ENCODE measurements around the gene COG7.
"Not testable (repeated sequence)": the region's sequence is repeated elsewhere in the genome, so short reads cannot be mapped to it uniquely, and the experiment has no call there.

COG7 gene

DNA sequence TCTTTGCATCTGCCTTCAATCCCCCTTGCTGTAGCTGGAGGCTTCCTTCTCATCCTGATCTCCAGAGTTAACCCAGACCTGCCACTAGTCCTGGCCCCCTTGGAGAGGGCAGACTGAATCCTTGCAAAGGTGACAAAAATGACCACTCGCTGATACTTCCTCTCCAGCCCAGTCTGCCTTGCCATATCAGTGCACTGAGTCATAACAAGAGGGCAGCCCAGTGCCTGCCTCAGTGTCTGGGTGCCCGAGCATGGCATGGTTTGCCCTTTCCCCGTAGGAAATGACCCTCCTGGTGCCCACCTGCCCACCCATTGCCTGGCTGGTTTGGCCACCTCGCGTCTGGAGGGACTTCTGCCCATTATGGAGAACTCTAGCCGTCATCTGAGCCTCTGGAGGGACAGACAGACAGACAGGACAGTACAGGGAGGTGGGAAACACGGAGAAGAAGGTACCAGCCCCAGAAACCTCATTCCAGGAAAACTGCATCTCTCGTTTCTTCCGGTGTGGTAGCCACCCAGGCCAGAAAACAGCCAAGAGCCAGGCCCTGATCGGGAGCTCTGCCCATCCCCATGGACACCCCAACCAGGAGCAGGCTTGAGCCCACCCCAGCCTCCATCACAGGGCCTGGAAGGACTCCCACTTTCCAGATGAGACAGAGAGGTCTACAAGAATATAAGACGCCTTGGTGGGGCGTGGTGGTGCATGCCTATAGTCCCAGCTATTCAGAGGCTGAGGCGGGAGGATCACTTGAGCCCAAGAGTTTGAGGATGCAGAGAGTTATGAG lies 79.4 kb downstream of the COG7 start:
- Histone ChIP-seq H3K9me3 (ENCODE audit: control insufficient read depth, insufficient read depth, low read depth, low read length) (no peaks in the 10 kb centered on the region), H3K36me3 (ENCODE audit: control insufficient read depth, insufficient read depth, low read length) (no peaks in the 10 kb centered on the region), H3K4me3 (ENCODE audit: low read depth, low read length) (no peak overlapping the region)

DNA sequence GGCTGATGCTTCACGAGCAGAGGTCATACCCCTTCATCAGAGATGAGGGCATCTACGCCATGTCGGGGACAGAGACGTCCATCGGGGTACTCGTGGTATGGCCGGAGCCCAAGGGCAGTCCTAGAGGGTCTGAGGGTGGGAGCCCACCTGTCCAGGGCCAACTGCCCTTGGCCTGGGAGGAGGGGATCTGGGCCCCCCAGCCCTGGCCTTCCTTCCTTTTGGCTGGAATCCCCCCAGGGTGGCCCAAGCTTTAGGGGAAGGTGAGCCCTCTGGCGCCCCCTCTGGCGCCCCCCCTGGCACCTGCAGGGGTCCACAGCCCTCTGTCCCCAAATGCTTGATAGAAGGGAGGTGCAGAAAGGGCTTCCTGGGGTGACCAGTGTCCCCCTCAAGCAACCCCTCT lies 81.6 kb downstream of the COG7 start:
- H3K4me1 ChIP-seq (ENCODE audit: control insufficient read depth, insufficient read depth, low read length), result no peaks in the 10 kb centered on the region; the same call in 1 of the 2 replicates
- H3K9ac ChIP-seq (ENCODE audit: low read length), result no peak overlapping the region
- H3K27ac ChIP-seq (ENCODE audit: low read depth, low read length), result no peak overlapping the region
- no peaks in the 10 kb centered on the region for H3K36me3 ChIP-seq (ENCODE audit: control insufficient read depth, insufficient read depth, low read length)
- H3K4me3 ChIP-seq (ENCODE audit: low read depth, low read length), result no peak overlapping the region
- H3K27me3 ChIP-seq (ENCODE audit: control insufficient read depth, insufficient read depth, low read length), result no peaks in the 10 kb centered on the region
- no peaks in the 10 kb centered on the region for H3K9me3 ChIP-seq (ENCODE audit: control insufficient read depth, insufficient read depth, low read depth, low read length)

More for the DNA sequence above, 79.4 kb downstream of the COG7 start:
- Histone ChIP-seq H3K9ac (ENCODE audit: low read length) (no peak overlapping the region), H3K27me3 (ENCODE audit: control insufficient read depth, insufficient read depth, low read length) (no peaks in the 10 kb centered on the region), H3K27ac (ENCODE audit: low read depth, low read length) (no peak overlapping the region), H3K4me1 (ENCODE audit: control insufficient read depth, insufficient read depth, low read length) (no peaks in the 10 kb centered on the region; the same call in 1 of the 2 replicates)

DNA sequence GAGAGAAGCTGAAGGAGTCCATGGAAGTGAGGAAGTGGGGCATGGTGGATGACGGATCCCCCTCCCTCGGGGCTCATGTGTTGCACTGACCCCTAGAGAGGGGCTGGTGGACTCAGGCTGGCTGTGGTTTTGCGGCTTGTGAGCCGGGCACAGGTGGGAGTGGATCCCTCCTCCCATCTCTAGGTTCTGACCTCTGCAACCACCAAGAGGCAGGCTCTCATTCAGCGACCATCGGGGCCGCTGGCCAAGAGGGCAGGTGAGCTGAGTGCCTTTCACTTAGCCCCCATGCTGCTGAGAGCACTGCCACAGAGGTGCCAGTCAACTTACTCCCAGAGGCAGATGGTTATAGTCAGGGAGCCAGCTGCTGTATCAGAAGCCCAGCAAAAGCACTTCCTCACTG lies 83.6 kb downstream of the COG7 start:
- peaks cover 6% of the 10 kb centered on the region for H3K4me1 ChIP-seq (ENCODE audit: control insufficient read depth, insufficient read depth, low read length)
- no peaks in the 10 kb centered on the region for H3K27me3 ChIP-seq (ENCODE audit: control insufficient read depth, insufficient read depth, low read length)
- no peak overlapping the region for H3K27ac ChIP-seq (ENCODE audit: low read depth, low read length)
- H3K4me3 ChIP-seq (ENCODE audit: low read depth, low read length), result no peak overlapping the region
- no peak overlapping the region for H3K9ac ChIP-seq (ENCODE audit: low read length)
- no peaks in the 10 kb centered on the region for H3K9me3 ChIP-seq (ENCODE audit: control insufficient read depth, insufficient read depth, low read depth, low read length)
- no peaks in the 10 kb centered on the region for H3K36me3 ChIP-seq (ENCODE audit: control insufficient read depth, insufficient read depth, low read length)

DNA sequence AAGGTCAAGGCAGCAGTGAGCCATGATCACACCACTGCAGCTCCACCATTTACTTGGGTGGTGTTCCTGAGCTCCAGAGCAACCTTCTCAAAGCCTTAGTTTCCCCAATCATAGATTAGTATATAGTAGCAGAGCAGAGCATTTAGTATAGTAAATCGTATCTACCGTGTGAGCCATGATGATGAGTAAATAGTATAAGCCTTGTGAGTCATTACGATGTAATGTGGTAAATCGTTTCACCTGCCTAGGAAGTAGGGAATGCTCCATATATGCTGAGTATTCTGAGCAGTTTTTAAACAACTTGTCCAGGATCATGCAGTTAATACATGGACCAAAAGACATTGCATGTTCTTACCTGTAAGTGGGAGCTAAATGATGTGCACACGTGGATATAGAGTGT lies 84.5 kb downstream of the COG7 start:
- Histone ChIP-seq H3K4me1 (ENCODE audit: control insufficient read depth, insufficient read depth, low read length) (peaks cover 6% of the 10 kb centered on the region), H3K9ac (ENCODE audit: low read length) (no peak overlapping the region), H3K27me3 (ENCODE audit: control insufficient read depth, insufficient read depth, low read length) (no peaks in the 10 kb centered on the region), H3K27ac (ENCODE audit: low read depth, low read length) (no peak overlapping the region), H3K36me3 (ENCODE audit: control insufficient read depth, insufficient read depth, low read length) (no peaks in the 10 kb centered on the region), H3K9me3 (ENCODE audit: control insufficient read depth, insufficient read depth, low read depth, low read length) (no peaks in the 10 kb centered on the region), H3K4me3 (ENCODE audit: low read depth, low read length) (no peak overlapping the region)

DNA sequence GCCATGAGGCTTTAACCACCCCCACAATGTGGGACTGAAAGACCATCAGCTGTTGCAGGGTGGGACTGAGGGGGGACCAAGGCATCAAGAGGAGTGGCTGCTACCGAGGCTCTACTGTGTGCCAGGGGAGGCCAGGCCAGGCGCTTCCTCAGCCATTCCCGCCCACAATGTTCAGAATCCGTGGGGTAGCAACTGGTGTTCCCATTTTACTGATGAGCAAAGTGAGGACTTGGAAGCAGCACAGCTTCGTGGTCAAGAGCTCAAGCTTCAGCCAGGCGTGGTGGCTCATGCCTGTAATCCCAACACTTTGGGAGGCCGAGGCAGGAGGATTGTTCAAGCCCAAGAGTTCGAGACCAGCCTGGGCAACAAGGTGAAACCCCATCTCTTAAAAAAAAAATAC lies 85.0 kb downstream of the COG7 start:
- no peak overlapping the region for H3K9ac ChIP-seq (ENCODE audit: low read length)
- H3K36me3 ChIP-seq (ENCODE audit: control insufficient read depth, insufficient read depth, low read length), result no peaks in the 10 kb centered on the region
- H3K27me3 ChIP-seq (ENCODE audit: control insufficient read depth, insufficient read depth, low read length), result no peaks in the 10 kb centered on the region
- no peak overlapping the region for H3K27ac ChIP-seq (ENCODE audit: low read depth, low read length)
- H3K4me3 ChIP-seq (ENCODE audit: low read depth, low read length), result no peak overlapping the region
- H3K4me1 ChIP-seq (ENCODE audit: control insufficient read depth, insufficient read depth, low read length), result peaks cover 6% of the 10 kb centered on the region
- no peaks in the 10 kb centered on the region for H3K9me3 ChIP-seq (ENCODE audit: control insufficient read depth, insufficient read depth, low read depth, low read length)

DNA sequence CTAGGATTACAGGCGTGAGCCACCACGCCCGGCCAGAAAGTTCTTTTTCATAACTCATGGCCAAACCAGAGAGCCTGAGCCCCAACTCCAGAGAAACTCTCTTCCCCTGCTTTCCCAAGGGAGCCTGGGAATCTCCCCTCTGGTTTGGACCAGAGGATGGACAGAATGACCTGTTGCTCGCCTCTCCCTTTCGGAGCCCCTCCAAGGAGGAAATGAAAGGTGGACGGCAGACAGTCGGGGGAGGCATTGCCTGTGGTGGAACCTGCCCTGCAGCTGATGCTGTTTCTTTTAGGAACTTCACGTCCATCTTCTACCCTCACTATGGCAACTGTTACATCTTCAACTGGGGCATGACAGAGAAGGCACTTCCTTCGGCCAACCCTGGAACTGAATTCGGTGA lies 85.4 kb downstream of the COG7 start:
- no peaks in the 10 kb centered on the region for H3K27me3 ChIP-seq (ENCODE audit: control insufficient read depth, insufficient read depth, low read length)
- no peak overlapping the region for H3K27ac ChIP-seq (ENCODE audit: low read depth, low read length)
- H3K9me3 ChIP-seq (ENCODE audit: control insufficient read depth, insufficient read depth, low read depth, low read length), result no peaks in the 10 kb centered on the region
- H3K36me3 ChIP-seq (ENCODE audit: control insufficient read depth, insufficient read depth, low read length), result no peaks in the 10 kb centered on the region
- peaks cover 7% of the 10 kb centered on the region for H3K4me1 ChIP-seq (ENCODE audit: control insufficient read depth, insufficient read depth, low read length)
- H3K4me3 ChIP-seq (ENCODE audit: low read depth, low read length), result no peak overlapping the region
- H3K9ac ChIP-seq (ENCODE audit: low read length), result no peak overlapping the region

DNA sequence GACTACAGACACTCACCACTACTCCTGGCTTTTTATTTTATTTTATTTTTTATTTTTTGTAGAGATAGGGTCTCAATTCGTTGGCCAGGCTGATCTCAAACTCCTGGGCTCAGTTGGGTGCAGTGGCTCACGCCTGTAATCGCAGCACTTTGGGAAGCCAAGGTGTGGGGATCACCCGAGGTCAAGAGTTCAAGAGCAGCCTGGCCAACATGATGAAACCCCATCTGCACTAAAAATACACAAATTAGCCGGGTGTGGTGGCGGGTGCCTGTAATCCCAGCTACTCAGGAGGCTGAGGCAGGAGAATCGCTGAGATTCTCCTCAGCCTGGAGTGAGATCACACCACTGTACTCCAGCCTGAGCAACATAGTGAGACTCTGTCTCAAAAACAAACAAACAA lies 86.6 kb downstream of the COG7 start:
- H3K4me3 ChIP-seq (ENCODE audit: low read depth, low read length); H3K4me1 ChIP-seq (ENCODE audit: control insufficient read depth, insufficient read depth, low read length); H3K27me3 ChIP-seq (ENCODE audit: control insufficient read depth, insufficient read depth, low read length); H3K27ac ChIP-seq (ENCODE audit: low read depth, low read length); H3K36me3 ChIP-seq (ENCODE audit: control insufficient read depth, insufficient read depth, low read length); H3K9ac ChIP-seq (ENCODE audit: low read length); H3K9me3 ChIP-seq (ENCODE audit: control insufficient read depth, insufficient read depth, low read depth, low read length): not testable (repeated sequence)

DNA sequence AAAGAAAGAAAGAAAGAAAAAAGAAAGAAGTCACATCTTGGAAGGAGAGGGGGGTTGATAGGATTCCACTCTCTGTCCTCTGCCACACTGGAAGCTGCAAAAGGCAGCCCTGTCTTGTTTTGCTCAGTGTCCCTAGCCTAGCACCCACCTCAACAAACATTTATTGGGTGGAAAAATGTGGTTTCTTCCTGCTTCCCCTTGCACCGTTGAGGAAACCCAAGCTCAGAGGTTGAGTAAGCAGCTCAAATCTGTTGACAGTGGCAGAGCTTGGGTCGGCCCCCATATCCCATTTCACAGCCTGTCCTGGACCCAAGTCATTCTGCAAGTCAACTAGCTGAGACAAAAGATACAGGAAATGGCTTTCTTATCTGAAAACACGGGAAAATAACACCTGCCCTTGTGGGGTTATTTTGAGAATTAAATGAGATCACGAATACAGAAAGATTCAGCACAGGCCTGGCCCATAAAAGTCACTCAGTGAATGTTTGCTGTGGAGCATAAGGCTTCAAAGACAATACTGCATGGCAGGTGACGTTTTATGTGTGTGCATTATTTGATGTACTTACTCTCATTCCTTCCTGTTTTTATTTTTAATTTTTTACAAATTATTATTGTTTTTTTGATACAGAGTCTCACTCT lies 87.3 kb downstream of the COG7 start:
- no peaks in the 10 kb centered on the region for H3K9me3 ChIP-seq (ENCODE audit: control insufficient read depth, insufficient read depth, low read depth, low read length)
- H3K36me3 ChIP-seq (ENCODE audit: control insufficient read depth, insufficient read depth, low read length), result no peaks in the 10 kb centered on the region
- H3K27me3 ChIP-seq (ENCODE audit: control insufficient read depth, insufficient read depth, low read length), result no peaks in the 10 kb centered on the region
- H3K27ac ChIP-seq (ENCODE audit: low read depth, low read length), result no peak overlapping the region
- H3K4me1 ChIP-seq (ENCODE audit: control insufficient read depth, insufficient read depth, low read length), result peaks cover 9% of the 10 kb centered on the region
- no peak overlapping the region for H3K4me3 ChIP-seq (ENCODE audit: low read depth, low read length)
- no peak overlapping the region for H3K9ac ChIP-seq (ENCODE audit: low read length)

DNA sequence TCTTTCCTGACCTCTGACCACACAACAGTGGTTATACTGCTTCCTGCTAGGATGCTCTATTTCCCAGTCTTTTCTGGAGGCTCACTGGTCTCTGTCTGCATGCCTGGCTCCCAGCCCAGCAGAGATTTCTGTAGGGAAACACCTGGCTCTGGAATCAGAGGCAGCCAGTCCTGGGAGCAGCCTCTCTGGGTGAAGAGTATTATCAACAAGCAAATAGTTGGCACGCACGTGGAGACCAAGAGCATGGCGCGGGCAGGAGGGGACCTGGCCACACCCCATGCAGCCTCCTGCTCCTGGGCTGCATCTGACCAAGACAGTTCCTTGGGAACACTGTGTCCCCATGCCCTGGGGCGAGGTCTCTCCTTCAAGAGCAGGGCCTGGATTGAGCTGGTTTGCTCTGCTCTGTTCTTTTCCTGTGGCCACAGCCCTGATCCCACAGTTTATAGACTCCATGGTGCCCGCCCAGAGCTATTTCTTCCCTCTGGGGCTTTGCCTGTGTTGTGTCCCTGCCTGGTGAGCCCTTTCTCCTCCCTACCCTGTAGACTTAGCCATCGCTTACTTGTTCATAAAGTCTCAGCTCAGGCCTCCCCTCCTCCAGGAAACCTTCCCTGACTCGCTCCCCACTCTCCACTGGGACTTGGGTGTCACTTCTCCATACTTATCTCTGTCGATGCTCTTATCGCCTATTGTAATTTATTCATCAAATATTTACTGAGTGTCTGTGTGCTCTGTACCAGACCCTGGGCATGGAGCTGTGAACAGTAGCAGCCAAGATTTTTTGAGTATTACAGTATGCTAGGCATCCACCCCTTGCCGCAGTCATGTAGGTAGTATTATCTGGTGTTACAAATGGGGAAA lies 90.3 kb downstream of the COG7 start:
- Histone ChIP-seq H3K4me1 (ENCODE audit: control insufficient read depth, insufficient read depth, low read length) (peaks cover 9% of the 10 kb centered on the region), H3K4me3 (ENCODE audit: low read depth, low read length) (no peak overlapping the region), H3K9me3 (ENCODE audit: control insufficient read depth, insufficient read depth, low read depth, low read length) (no peaks in the 10 kb centered on the region), H3K27ac (ENCODE audit: low read depth, low read length) (no peak overlapping the region), H3K36me3 (ENCODE audit: control insufficient read depth, insufficient read depth, low read length) (no peaks in the 10 kb centered on the region), H3K27me3 (ENCODE audit: control insufficient read depth, insufficient read depth, low read length) (no peaks in the 10 kb centered on the region), H3K9ac (ENCODE audit: low read length) (no peak overlapping the region)

DNA sequence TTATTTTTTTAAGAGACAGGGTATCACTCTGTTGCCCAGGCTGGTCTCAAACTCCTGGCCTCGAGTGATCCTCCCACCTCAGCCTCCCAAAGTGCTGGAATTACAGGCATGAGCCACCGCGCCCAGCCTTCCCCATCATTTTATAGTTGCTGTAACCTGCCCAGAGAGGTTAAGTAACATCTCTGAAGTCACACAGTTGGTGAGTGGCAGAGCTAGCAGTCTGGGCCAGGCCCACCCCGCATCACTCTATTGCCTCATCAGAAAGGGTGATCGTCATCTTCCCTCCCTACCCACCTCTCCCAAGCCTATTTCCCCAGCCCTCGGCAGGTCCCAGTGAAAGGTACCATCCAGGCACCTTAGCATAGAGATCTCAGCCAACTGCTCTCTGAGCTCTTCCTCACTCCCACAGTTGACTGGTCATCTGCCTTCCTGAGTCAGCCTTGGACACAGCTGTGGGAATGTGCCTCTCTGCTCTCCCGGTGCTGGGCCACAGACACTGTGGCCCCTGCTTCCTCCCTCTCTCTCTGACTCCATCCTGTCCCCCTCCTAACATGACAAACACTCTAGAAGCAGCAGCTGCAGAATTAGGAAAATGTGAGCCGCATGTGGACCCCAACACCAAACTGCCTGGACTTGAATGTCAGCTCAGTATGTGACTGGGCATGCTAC lies 93.8 kb downstream of the COG7 start:
- Histone ChIP-seq H3K27me3 (ENCODE audit: control insufficient read depth, insufficient read depth, low read length) (no peaks in the 10 kb centered on the region), H3K4me1 (ENCODE audit: control insufficient read depth, insufficient read depth, low read length) (peaks cover 3% of the 10 kb centered on the region; the same call in 1 of the 2 replicates), H3K27ac (ENCODE audit: low read depth, low read length) (no peak overlapping the region), H3K36me3 (ENCODE audit: control insufficient read depth, insufficient read depth, low read length) (no peaks in the 10 kb centered on the region), H3K9me3 (ENCODE audit: control insufficient read depth, insufficient read depth, low read depth, low read length) (no peaks in the 10 kb centered on the region), H3K4me3 (ENCODE audit: low read depth, low read length) (no peak overlapping the region), H3K9ac (ENCODE audit: low read length) (no peak overlapping the region)

All from HUES6 (cell line).